Hematopoietic multipotent progenitor cell (in vitro differentiated cells): Measurements from ENCODE around the gene CSRP3. TPM values are rescaled to one million over a fixed set of nuclear protein-coding genes. Genes with fewer than 3 reads are reported as not detected.

Source experiments
- DNase-seq, 3 donors: peaks; one replicate each; pipeline ENCODE4 v3.0.0-alpha.2; 2011 to 2015; ENCODE audit warnings: low read depth in 2 of 3, low spot score in 2 of 3
- total RNA-seq: library from RNA; depleted of rRNA; stranded (reverse); fragments of >200 nt; gene quantifications from one replicate; pipeline ENCODE4 v1.2.3, GENCODE V29; 2012

The CSRP3 gene
- total RNA-seq, 1 donor, result not detected

DNA sequence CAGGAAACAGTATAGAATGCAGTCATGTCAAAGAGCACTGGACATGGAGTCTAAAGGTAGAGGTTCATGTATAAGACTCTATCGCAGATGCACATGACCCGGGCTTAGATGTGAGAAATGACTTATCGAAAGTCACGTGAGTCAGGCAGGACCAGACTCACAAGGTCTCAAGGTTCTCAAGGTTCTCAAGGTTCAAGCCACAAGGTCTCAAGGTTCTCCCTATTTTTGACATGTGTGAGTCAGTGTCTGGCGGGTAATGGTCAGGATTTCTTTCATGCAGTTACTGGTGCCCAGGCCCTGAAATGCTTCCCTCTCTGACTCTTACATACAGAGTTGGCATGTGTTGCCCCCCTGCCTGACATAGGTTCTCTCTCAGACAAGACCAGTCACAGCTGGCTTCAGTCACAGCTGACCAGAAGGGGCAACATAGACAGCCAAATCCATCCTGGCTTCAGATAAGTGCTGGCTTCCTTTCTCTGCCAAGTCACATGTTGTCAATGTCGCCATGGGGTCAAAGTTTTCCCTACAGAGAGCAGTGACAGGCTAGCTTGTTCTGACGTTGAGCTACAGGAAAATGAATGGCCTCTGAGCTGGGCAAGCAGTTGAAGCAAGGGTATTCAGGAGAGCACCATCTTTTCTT is 10.1 kb downstream of the CSRP3 start:
- DNase-seq, result no peak

DNA sequence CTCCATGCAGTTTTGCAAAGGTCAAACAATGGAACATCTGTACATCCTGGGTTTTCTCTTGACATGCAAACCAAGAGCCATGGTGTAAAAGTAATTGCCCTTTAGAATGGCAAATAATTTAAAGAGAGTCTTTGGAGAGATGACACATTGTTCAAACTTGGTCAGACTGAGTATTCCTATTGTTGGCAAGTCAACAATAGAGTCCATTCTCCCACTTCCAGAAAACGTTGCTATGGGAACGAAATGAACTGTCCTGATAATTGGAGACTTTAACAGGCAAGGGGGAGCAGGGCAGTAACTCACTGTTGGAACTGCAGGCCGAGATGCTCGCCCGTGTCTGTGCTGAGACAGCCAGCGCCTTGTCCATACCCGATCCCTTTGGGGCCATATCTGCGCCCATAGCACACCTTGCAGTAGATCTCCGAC is 13.9 kb downstream of the CSRP3 start:
- no peak for DNase-seq

DNA sequence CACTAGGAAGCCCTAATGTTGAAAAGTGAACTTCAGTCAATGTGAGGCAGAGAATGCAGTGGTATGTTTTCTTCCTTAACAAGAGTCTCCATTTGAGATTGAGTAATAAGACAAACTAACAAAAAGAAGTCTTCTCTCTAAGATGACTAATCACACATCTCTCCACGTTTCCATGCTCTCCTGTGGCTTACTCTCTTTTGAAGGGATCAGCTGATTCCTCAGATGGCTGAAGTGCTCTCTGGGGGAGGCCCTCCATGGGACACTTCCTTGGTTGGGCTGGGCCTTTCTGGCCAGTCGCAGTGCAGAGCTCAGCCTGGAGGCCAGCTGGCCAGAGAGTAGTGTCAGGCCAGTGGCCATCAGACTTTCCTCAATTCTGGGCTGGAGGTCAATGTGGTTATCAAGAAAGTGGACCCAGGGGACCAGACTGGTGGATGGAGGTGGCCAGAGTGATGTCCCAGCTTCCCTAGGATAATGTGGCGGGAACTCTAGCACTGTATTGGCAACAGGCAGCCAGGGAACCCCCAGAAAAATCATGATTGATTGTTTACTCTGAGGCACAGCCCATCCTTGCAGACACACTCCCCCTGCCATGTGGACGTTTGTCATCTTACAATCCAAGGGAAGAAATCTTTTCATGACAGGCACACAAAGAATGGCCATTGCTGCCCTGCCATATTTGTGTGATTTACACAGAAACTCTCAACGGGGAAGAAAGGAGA is 14.5 kb downstream of the CSRP3 start:
- no peak for DNase-seq

DNA sequence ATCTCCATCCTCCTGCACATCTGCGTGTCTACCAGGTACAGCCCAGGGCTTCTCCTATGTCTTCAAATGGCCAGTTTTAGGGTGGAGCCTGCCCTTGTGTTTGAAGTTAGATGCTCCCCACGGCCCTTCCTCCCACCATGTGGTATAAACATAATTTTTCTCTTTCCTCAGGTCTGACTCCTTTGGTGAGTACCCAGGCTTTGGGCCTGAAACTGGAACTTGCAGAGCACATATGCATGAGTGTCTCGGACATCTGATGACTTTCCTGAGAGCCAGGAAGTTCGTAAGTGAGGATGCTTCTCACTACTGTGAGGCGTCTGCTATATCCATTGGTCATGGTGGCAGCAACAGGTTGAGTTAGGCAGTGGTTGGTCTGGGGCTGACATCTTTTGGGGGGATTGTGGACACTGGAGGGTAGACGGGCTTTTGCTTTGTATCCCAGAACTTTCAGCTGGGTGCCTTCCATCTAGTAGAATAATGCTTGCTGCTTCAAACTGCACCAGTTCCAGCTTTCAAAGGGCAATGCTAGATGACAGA is 16.2 kb downstream of the CSRP3 start:
- DNase-seq, result no peak

DNA sequence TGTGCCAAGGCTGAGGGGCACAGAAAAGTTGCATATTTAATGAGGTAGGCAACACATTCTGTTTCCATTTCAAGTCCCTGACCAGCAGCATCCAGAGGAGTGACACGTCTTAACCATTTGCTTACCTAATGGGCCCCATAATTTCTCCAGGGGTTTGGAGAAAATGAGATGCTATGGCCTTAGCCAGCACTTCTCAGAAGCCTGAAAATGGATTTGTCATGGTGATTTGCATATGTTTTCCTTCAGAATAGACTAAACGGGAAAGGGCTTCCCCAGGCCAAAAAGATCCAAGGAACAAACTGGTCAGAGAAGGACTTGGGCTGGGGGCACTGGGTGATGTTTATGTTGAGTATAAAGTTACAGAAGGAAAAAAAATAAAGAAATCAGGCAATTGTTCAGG is 16.7 kb downstream of the CSRP3 start:
- no peak for DNase-seq

DNA sequence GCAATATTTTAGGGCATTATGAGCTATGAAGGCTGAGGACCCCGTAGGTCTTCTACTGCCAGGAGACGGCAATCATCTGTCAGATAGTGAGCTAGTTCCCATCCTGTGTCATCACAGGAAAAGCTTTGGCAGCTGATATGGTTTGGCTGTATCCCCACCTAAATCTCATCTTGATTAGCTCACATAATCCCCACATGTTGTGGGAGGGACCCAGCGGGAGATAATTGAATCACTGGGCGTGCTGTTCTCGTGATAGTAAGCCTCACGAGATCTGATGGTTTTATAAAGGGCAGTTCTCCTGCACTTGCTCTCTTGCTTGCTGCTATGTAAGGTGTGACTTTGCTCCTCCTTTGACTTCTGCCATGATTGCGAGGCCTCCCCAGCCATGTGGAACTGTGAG is 18.1 kb downstream of the CSRP3 start:
- no peak for DNase-seq

DNA sequence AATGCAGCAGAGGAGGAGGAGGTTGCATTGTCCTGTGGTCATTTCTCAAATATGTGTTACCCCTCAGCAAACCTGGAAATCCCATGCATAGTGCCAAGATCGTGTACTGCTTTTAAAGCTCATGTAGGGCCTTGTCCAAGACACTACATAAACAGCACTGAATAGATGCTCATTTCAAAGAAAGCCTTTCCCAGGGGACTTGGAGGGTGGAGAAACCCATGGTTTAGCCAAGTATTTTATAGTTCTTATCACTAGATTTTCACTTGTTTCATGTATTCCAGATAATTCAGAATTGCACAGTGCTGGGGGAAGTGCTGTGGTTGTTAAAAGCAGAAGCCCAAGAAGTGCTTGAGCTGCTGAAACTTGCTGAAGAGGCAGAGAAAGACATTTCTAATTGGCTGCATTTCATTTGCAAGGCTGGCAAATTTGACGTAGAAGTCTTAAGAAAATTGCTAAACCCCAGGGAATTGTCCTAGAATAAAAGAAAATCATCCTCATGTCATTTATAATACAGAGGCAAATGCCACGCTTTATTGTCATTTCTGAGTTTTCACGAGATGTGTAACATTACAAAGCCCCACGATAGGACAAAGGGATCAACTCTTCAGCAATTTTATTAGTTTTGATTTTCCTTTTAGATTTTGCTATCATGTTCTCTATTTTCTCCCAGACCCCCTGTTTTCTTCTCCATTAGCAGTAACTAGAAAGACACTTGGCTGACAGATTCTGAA is 20.1 kb downstream of the CSRP3 start:
- DNase-seq, result peak in 1 of 3 donors; percentile 34

DNA sequence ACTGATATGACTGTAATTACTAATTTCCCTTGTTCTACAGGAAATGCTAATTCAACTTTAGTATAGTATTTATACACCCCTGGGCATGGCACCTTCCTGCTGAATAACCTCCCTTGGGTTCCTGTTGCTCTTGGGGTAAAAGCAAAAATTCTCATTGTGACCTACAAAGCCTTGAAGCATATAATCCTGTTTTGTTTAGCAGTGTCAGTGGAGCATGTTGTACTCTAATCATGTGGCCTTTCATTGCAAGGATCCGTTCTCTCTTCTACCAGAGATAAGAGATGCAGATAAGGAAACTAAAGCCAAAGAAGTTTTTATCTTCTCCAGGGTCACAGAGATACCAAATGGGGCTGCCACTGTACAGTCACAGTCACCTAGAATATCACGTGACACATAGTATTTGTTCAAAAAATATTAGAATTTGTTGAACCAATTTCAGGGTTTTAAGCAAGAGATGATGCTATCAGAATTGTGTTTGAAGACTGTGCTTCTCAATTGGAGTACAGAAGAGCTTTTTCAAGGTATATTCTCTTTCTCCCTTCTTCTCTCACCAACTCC is 25.1 kb downstream of the CSRP3 start:
- no peak for DNase-seq

DNA sequence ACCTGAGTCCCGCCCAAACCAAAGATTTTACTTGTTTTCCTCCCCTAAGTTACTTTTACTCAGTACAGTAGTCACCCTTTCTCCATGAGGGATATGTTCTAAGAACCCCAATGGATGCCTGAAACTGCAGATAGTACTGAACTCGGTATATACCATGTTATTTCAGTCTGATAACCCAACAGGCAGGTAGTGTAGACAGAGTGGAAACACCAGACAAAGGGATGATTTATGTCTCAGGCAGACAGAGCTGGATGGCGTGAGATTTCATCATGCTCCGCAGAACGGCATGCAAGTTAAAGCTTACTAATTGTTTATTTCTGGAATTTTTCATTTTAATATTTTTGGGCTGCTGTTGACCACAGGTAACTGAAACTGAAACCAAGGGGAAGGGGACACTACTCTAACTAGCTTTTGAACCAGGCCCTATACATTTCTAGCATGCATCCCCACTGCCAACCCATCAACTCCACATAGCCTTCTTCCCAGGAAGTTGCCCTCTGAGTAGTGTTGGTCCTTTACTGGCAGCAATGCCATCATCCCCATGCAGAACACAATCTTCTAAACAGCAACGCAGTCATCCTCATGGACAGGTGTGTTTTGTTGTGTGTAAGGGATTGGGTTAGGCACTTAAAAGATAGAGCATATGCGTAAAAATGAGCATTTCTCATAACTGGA is 27.7 kb downstream of the CSRP3 start:
- DNase-seq, result no peak

DNA sequence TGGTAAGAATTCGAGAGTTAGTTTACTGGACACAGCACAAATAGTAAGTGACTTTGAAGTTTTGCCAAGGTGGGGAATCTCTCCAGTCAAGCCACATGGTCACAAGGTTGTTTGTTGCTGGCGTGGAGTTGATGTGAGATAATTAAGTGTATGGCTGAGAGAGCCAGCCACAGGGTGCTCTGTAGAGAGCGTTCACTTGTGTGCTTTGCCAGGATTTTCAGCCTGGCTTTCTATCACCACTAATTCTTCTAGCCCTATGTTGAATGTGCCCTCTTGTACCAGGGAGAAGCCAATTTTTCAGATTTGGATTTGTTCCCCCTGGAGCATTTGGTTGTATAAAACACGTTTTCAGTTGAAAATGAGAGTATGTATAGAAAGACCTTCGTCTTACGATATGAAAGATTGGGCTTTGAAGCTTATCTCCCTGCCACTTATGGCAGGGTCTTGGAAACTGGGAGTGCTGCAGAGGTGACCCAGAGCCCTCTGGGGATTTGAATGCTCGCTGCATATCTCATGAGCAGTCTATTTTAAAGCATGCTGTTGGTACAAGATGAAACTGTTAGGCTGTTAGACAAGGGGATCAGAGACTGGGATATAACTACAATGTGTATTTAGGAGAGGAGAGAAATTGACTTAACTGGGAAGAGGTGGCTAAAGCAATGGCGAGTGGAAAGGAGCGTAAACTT is 28.6 kb downstream of the CSRP3 start:
- no peak for DNase-seq

DNA sequence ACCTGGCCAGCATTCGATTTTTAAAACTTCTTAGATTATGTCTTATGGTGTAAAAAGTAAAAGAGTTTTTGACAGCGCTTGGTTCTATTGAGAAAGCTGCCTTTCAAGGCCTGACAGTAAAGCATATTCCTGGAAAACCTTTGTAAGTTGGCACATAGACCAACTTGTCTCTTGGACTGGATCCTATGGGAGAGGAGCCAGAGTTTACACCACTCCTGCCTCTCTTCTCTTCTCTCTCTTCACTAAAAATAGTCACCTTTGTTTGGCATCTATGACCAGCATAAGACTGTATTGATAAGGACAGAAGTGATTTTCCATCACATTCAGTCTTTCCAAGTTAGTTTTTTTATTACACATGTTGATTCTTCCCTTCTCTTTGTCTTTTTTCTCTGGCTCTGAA is 33.7 kb downstream of the CSRP3 start:
- DNase-seq, result no peak

DNA sequence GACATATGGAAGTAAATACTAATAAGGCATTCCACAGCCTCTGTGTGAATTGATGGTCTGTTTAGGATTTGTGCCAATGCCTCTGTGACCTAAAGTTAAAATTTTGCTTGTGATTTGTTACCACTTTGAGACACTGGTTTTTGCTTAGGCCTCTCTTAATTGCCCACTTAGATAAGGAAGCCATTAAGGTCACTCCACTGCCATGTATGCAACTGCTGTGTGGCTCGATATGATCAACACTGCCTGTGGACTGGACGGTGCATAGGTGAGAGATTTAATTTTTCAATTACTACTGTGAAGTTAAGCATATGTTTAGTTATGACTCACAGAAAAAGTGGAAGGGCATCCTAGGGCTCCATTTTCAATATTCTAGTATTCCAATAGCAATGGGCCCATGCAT is 36.9 kb downstream of the CSRP3 start:
- no peak for DNase-seq

DNA sequence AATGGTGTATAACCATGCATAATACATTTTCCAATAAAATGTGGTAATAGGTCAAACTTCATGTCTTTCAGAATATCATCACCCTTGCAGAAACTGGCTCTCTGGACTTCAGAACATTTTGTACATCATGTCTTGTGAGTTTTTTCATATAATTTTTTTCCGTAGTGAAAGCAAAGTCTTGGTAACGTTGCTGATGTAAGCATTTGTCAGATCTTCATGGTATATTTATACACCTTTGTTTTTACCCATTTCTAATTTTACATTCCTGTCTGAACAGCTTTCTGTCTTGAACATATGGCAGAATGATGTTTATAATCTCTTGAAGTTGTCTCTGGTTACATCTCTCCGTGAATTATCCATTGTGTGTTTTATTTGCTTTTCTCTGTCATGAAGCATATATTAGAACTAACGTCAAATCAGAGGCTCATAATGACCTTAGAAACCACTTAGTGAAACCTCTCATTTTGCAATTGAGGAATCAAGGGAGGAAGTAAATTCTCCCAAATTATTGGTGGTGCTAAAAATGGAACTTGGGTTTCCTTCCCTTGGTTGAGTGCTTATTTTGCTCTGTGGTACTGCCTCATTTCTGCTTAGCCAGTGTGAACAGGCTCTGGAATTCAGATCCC is 37.4 kb downstream of the CSRP3 start:
- no peak for DNase-seq

DNA sequence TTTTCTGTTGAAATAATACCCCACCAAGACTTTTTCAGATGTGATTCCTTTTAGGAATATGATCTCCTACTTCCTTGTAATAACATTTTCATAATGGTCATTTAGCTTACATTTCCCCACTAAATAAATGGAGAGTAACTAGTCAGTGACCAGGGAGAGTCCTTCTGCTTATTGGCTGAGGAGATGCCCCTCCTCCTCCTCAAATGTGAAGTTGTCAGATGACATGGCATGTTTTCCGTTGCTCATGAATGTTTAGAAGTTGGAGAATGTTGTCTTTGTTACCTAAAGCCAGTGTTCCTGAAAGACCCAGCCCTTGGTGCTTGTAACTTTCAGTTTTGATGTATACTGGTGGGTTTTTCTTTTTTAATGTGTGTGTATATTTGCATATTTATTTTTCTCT is 38.2 kb downstream of the CSRP3 start:
- peak in 2 of 3 donors; percentile 5 to 34 for DNase-seq

DNA sequence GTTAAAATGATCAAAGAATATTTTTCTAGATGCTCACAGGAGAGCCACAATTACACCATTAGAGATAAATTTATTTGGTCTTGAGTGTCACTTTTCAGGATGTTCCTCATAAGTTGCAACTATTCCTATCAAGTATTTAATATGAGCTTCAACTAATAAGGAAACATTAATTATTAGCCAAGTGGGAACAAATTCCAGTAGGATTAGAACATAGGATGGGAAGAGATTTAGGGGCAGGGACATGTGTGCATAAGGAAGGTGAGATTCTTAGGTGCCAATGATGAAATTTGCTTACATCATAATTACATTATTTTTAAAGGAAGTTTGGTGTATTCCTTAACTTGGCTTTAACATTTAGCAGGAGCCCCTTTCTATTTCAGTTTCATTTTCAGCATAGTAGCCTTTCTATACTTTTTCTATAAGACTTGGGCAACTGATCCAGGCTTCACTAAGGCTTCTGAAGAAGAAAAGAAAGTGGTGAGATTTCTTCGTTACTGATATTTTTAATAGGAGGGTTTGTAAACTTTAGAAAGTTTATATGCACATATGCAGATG is 38.8 kb downstream of the CSRP3 start:
- DNase-seq, result peak in 1 of 3 donors; percentile 8

DNA sequence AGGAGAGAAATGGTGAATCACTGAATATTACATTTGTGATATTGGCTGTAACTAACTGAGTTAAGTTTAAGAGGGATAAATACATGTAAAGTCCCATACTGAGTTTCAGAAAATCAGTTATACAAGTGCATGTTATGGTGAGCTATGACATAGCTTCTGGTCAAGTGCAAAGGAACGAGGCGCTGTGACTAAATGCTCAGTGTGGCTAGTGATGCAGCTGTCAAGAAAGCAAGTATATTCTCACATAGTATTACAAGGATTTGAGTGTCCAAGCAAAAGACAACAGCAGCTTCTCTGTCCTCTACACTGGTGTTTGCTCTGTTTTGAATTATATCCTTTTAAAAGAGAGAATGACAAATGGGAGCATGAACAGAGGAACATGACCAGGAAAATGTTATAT is 40.1 kb downstream of the CSRP3 start:
- DNase-seq, result no peak

DNA sequence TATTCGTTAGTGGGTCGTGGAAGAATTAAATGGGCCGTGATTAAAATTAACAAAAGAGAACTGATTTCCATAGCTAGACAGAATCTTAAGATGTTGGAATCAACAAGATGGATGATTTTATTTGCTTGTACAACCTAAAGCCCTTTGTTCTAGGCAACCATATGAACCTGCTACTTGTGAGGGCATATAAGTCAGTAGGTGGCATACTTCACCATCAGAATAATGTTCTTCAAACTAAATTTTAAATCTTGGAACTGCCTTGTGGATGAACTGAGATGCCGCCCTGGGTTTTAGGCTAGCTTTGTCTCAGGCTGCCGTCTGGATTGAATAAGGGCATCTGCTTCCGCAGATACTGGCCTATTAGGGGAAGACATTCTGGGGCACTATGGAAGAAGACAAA is 40.9 kb downstream of the CSRP3 start:
- peak in 2 of 3 donors; percentile 14 to 49 for DNase-seq

DNA sequence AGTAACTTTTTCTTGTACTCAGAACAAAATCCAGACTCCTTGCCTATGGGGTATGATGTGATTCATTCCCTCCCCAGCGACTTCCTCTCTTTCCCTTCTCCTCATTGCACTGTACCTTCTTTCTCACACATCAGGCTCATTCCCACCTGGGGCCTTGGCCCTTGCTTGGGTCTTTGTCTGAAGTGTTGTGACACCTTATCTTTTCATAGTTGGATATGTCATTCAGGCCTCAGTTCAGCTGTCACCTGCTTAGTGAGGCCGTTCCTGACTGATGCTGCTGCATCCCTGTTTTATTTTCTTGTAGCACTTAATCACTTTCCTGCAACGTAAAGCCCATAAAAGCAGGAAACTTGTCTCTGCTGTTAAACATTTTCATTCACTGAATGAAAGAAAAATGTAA is 44.9 kb downstream of the CSRP3 start:
- no peak for DNase-seq

DNA sequence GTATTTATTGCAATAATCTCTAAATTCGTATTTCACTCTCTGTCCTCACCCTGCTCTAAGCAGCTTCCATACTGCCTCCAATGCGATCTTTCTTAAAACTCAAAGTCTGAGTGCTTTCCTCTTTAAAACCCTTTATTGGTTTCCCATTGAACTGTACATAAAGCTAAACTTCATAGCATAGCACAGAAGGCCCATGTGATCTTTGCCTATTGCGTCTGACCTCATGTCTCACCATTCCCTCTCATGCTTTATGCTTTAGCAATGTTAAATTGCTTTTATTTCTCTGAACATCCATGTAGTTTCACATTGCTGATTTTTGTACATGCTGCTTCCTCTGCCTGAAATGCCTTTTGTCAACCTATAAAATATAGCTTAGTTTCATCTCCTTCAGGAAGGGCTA is 56.5 kb downstream of the CSRP3 start:
- DNase-seq, result no peak
